Measurements from ENCODE around the gene KRTAP5-8.

Gene KRTAP5-8

GRCh38 chr11:71499125-71499524 lies 38.7 kb upstream of the KRTAP5-8 start:
- no peak for DNase-seq (ENCODE audit: insufficient read length)
- no peak for FAIRE-seq

GRCh38 chr11:71499546-71499945 lies 38.3 kb upstream of the KRTAP5-8 start:
- no peak for TF ChIP-seq POLR2AphosphoS5 (IDR thresholded peaks at IDR 0.05; ENCODE audit: low read depth, low read length)
- TF ChIP-seq TAF1 (IDR thresholded peaks at IDR 0.05; ENCODE audit: borderline replicate concordance, low read depth, low read length): no peak
- no peak for TF ChIP-seq POLR2A (IDR thresholded peaks at IDR 0.05; ENCODE audit: low read depth, low read length)
- DNase-seq (ENCODE audit: insufficient read length) (no peak), FAIRE-seq (no peak)

More at GRCh38 chr11:71499125-71499524, 38.7 kb upstream of the KRTAP5-8 start:
- TF ChIP-seq POLR2A (IDR thresholded peaks at IDR 0.05; ENCODE audit: low read depth, low read length) (no peak), POLR2AphosphoS5 (IDR thresholded peaks at IDR 0.05; ENCODE audit: low read depth, low read length) (no peak), TAF1 (IDR thresholded peaks at IDR 0.05; ENCODE audit: borderline replicate concordance, low read depth, low read length) (no peak)

GRCh38 chr11:71500601-71501021 lies 37.2 kb upstream of the KRTAP5-8 start:
- FAIRE-seq (no peak), DNase-seq (ENCODE audit: insufficient read length) (no peak)
- TF ChIP-seq TAF1 (IDR thresholded peaks at IDR 0.05; ENCODE audit: borderline replicate concordance, low read depth, low read length): no peak
- no peak for TF ChIP-seq POLR2AphosphoS5 (IDR thresholded peaks at IDR 0.05; ENCODE audit: low read depth, low read length)
- TF ChIP-seq POLR2A (IDR thresholded peaks at IDR 0.05; ENCODE audit: low read depth, low read length): no peak

GRCh38 chr11:71501071-71501985 lies 36.5 kb upstream of the KRTAP5-8 start:
- TF ChIP-seq POLR2AphosphoS5 (IDR thresholded peaks at IDR 0.05; ENCODE audit: low read depth, low read length): no peak
- no peak for TF ChIP-seq POLR2A (IDR thresholded peaks at IDR 0.05; ENCODE audit: low read depth, low read length)
- no peak for TF ChIP-seq TAF1 (IDR thresholded peaks at IDR 0.05; ENCODE audit: borderline replicate concordance, low read depth, low read length)
- FAIRE-seq (no peak), DNase-seq (ENCODE audit: insufficient read length) (no peak)

- TF ChIP-seq POLR2A (IDR thresholded peaks at IDR 0.05; ENCODE audit: low read depth, low read length): no peak
- TF ChIP-seq POLR2AphosphoS5 (IDR thresholded peaks at IDR 0.05; ENCODE audit: low read depth, low read length): no peak
- no peak for TF ChIP-seq TAF1 (IDR thresholded peaks at IDR 0.05; ENCODE audit: borderline replicate concordance, low read depth, low read length)
- DNase-seq (ENCODE audit: insufficient read length) (no peak), FAIRE-seq (no peak)
These were observed 35.8 kb upstream of the KRTAP5-8 start for GRCh38 chr11:71502026-71502425.

GRCh38 chr11:71502871-71503435 lies 34.9 kb upstream of the KRTAP5-8 start:
- FAIRE-seq (no peak), DNase-seq (ENCODE audit: insufficient read length) (no peak)
- TF ChIP-seq POLR2A (IDR thresholded peaks at IDR 0.05; ENCODE audit: low read depth, low read length) (no peak), TAF1 (IDR thresholded peaks at IDR 0.05; ENCODE audit: borderline replicate concordance, low read depth, low read length) (no peak), POLR2AphosphoS5 (IDR thresholded peaks at IDR 0.05; ENCODE audit: low read depth, low read length) (no peak)

- TF ChIP-seq POLR2AphosphoS5 (IDR thresholded peaks at IDR 0.05; ENCODE audit: low read depth, low read length): no peak
- no peak for TF ChIP-seq TAF1 (IDR thresholded peaks at IDR 0.05; ENCODE audit: borderline replicate concordance, low read depth, low read length)
- no peak for TF ChIP-seq POLR2A (IDR thresholded peaks at IDR 0.05; ENCODE audit: low read depth, low read length)
- no peak for DNase-seq (ENCODE audit: insufficient read length)
- no peak for FAIRE-seq
These were observed 33.3 kb upstream of the KRTAP5-8 start for GRCh38 chr11:71504531-71504930.

GRCh38 chr11:71505001-71505400 lies 32.8 kb upstream of the KRTAP5-8 start:
- FAIRE-seq (no peak), DNase-seq (ENCODE audit: insufficient read length) (no peak)
- TF ChIP-seq TAF1 (IDR thresholded peaks at IDR 0.05; ENCODE audit: borderline replicate concordance, low read depth, low read length) (no peak), POLR2AphosphoS5 (IDR thresholded peaks at IDR 0.05; ENCODE audit: low read depth, low read length) (no peak), POLR2A (IDR thresholded peaks at IDR 0.05; ENCODE audit: low read depth, low read length) (no peak)

- DNase-seq (ENCODE audit: insufficient read length) (no peak), FAIRE-seq (no peak)
- TF ChIP-seq TAF1 (IDR thresholded peaks at IDR 0.05; ENCODE audit: borderline replicate concordance, low read depth, low read length) (no peak), POLR2A (IDR thresholded peaks at IDR 0.05; ENCODE audit: low read depth, low read length) (no peak), POLR2AphosphoS5 (IDR thresholded peaks at IDR 0.05; ENCODE audit: low read depth, low read length) (no peak)
These were observed 32.0 kb upstream of the KRTAP5-8 start for GRCh38 chr11:71505781-71506180.

- DNase-seq (ENCODE audit: insufficient read length): no peak
- TF ChIP-seq TAF1 (IDR thresholded peaks at IDR 0.05; ENCODE audit: borderline replicate concordance, low read depth, low read length): no peak
- TF ChIP-seq POLR2AphosphoS5 (IDR thresholded peaks at IDR 0.05; ENCODE audit: low read depth, low read length): no peak
- no peak for TF ChIP-seq POLR2A (IDR thresholded peaks at IDR 0.05; ENCODE audit: low read depth, low read length)
- no peak for FAIRE-seq
These were observed 30.7 kb upstream of the KRTAP5-8 start for GRCh38 chr11:71507102-71507501.

- TF ChIP-seq TAF1 (IDR thresholded peaks at IDR 0.05; ENCODE audit: borderline replicate concordance, low read depth, low read length) (no peak), POLR2AphosphoS5 (IDR thresholded peaks at IDR 0.05; ENCODE audit: low read depth, low read length) (no peak)
- DNase-seq (ENCODE audit: insufficient read length): no peak
- FAIRE-seq: no peak
These were observed 19.0 kb upstream of the KRTAP5-8 start for GRCh38 chr11:71518506-71519471.
